ENCODE data around the gene POU2F3. TPM values are rescaled to one million over a fixed set of nuclear protein-coding genes. Genes with fewer than 3 reads are reported as not detected.

Gene POU2F3
- total and polyA plus RNA-seq, 5 donors = 0.05 to 0.31 (median 0.20) TPM; not detected in 1

- H3K9me3 ChIP-seq (ENCODE audit: control insufficient read depth, low read length) = no peaks in the 10 kb centered on the region
- intact Hi-C loops (cut with DNase I) = loop anchor here in 2 of 4 donors (5.0 to 10.0 kb wide), 2 partner anchors 48 to 60 kb away; no protein-coding TSS in a partner anchor
- WGBS = 67% methylated on average over 1 of the region's 1 CpG
- ATAC-seq (no peak), DNase-seq (no peak)
- H3K4me3 ChIP-seq (ENCODE audit: low read length) = no peak overlapping the region
- H3K4me1 ChIP-seq (ENCODE audit: control insufficient read depth, insufficient read depth, low read length) = peaks cover 7% of the 10 kb centered on the region
- peak overlapping the region; percentile 13 for H3K27ac ChIP-seq (ENCODE audit: low read length)
- H3K27me3 ChIP-seq (ENCODE audit: control insufficient read depth, insufficient read depth) = no peaks in the 10 kb centered on the region
Observed at GRCh38 chr11:120344302-120345004, 104.5 kb downstream of the POU2F3 start.

- Histone ChIP-seq H3K9me3 (ENCODE audit: control insufficient read depth, low read length) (no peaks in the 10 kb centered on the region), H3K27me3 (ENCODE audit: control insufficient read depth, insufficient read depth) (no peaks in the 10 kb centered on the region), H3K4me3 (ENCODE audit: low read length) (no peak overlapping the region), H3K4me1 (ENCODE audit: control insufficient read depth, insufficient read depth, low read length) (peaks cover 10% of the 10 kb centered on the region), H3K27ac (ENCODE audit: low read length) (no peak overlapping the region)
- 24% methylated on average over 1 of the region's 1 CpG for WGBS
- intact Hi-C loops (cut with DNase I) = loop anchor here in 1 of 4 donors (10.0 kb wide), 1 partner anchor 59 kb away; no protein-coding TSS in a partner anchor
- ATAC-seq (peak in 1 of 2 donors; percentile 37), DNase-seq (no peak)
Observed at GRCh38 chr11:120346233-120346632, 106.3 kb downstream of the POU2F3 start.

GRCh38 chr11:120350637-120351036 is 110.7 kb downstream of the POU2F3 start:
- H3K27ac ChIP-seq (ENCODE audit: low read length) = no peak overlapping the region
- no peaks in the 10 kb centered on the region for H3K27me3 ChIP-seq (ENCODE audit: control insufficient read depth, insufficient read depth)

GRCh38 chr11:120352405-120352804 is 112.5 kb downstream of the POU2F3 start:
- DNase-seq (no peak), ATAC-seq (peak; percentile 54 to 60)
- Histone ChIP-seq H3K4me3 (ENCODE audit: low read length) (no peak overlapping the region), H3K27ac (ENCODE audit: low read length) (no peak overlapping the region), H3K4me1 (ENCODE audit: control insufficient read depth, insufficient read depth, low read length) (peaks cover 20% of the 10 kb centered on the region), H3K9me3 (ENCODE audit: control insufficient read depth, low read length) (no peaks in the 10 kb centered on the region), H3K27me3 (ENCODE audit: control insufficient read depth, insufficient read depth) (no peaks in the 10 kb centered on the region)
- 55% methylated on average over 6 of the region's 6 CpGs for WGBS
- intact Hi-C loops (cut with DNase I) = no loop called here

More at GRCh38 chr11:120350637-120351036, 110.7 kb downstream of the POU2F3 start:
- no peak for DNase-seq
- Histone ChIP-seq H3K4me3 (ENCODE audit: low read length) (no peak overlapping the region), H3K9me3 (ENCODE audit: control insufficient read depth, low read length) (no peaks in the 10 kb centered on the region), H3K4me1 (ENCODE audit: control insufficient read depth, insufficient read depth, low read length) (peaks cover 17% of the 10 kb centered on the region)
- ATAC-seq = no peak
- intact Hi-C loops (cut with DNase I) = no loop called here

GRCh38 chr11:120354068-120354467 is 114.1 kb downstream of the POU2F3 start:
- Histone ChIP-seq H3K27me3 (ENCODE audit: control insufficient read depth, insufficient read depth) (no peaks in the 10 kb centered on the region), H3K4me3 (ENCODE audit: low read length) (no peak overlapping the region), H3K27ac (ENCODE audit: low read length) (no peak overlapping the region), H3K9me3 (ENCODE audit: control insufficient read depth, low read length) (no peaks in the 10 kb centered on the region), H3K4me1 (ENCODE audit: control insufficient read depth, insufficient read depth, low read length) (peaks cover 23% of the 10 kb centered on the region)
- DNase-seq (no peak), ATAC-seq (peak in 1 of 2 donors; percentile 15)
- 31% methylated on average over 1 of the region's 1 CpG for WGBS
- intact Hi-C loops (cut with DNase I) = no loop called here

GRCh38 chr11:120354779-120355178 is 114.8 kb downstream of the POU2F3 start:
- intact Hi-C loops (cut with DNase I) = no loop called here
- Histone ChIP-seq H3K4me1 (ENCODE audit: control insufficient read depth, insufficient read depth, low read length) (peaks cover 22% of the 10 kb centered on the region), H3K9me3 (ENCODE audit: control insufficient read depth, low read length) (no peaks in the 10 kb centered on the region), H3K27ac (ENCODE audit: low read length) (no peak overlapping the region), H3K27me3 (ENCODE audit: control insufficient read depth, insufficient read depth) (no peaks in the 10 kb centered on the region), H3K4me3 (ENCODE audit: low read length) (no peak overlapping the region)
- no peak for DNase-seq
- no peak for ATAC-seq
- WGBS = 62% methylated on average over 6 of the region's 6 CpGs

GRCh38 chr11:120357620-120358019 is 117.7 kb downstream of the POU2F3 start:
- Histone ChIP-seq H3K27me3 (ENCODE audit: control insufficient read depth, insufficient read depth) (no peaks in the 10 kb centered on the region), H3K9me3 (ENCODE audit: control insufficient read depth, low read length) (no peaks in the 10 kb centered on the region), H3K4me3 (ENCODE audit: low read length) (no peak overlapping the region), H3K4me1 (ENCODE audit: control insufficient read depth, insufficient read depth, low read length) (peaks cover 16% of the 10 kb centered on the region), H3K27ac (ENCODE audit: low read length) (no peak overlapping the region)
- no peak for ATAC-seq
- intact Hi-C loops (cut with DNase I) = no loop called here
- whole genome bisulfite sequencing = 94% methylated on average over 6 of the region's 6 CpGs
- no peak for DNase-seq

GRCh38 chr11:120358729-120359128 is 118.8 kb downstream of the POU2F3 start:
- no peak for DNase-seq
- ATAC-seq = no peak
- no peak overlapping the region for H3K4me3 ChIP-seq (ENCODE audit: low read length)
- peaks cover 13% of the 10 kb centered on the region for H3K4me1 ChIP-seq (ENCODE audit: control insufficient read depth, insufficient read depth, low read length)
- H3K9me3 ChIP-seq (ENCODE audit: control insufficient read depth, low read length) = no peaks in the 10 kb centered on the region
- intact Hi-C loops (cut with DNase I) = no loop called here
- 88% methylated on average over 3 of the region's 3 CpGs for WGBS
- no peaks in the 10 kb centered on the region for H3K27me3 ChIP-seq (ENCODE audit: control insufficient read depth, insufficient read depth)
- no peak overlapping the region for H3K27ac ChIP-seq (ENCODE audit: low read length)

GRCh38 chr11:120363436-120363835 is 123.5 kb downstream of the POU2F3 start:
- ATAC-seq (no peak), DNase-seq (no peak)
- Histone ChIP-seq H3K27me3 (ENCODE audit: control insufficient read depth, insufficient read depth) (no peaks in the 10 kb centered on the region), H3K9me3 (ENCODE audit: control insufficient read depth, low read length) (no peaks in the 10 kb centered on the region), H3K4me1 (ENCODE audit: control insufficient read depth, insufficient read depth, low read length) (peaks cover 5% of the 10 kb centered on the region), H3K4me3 (ENCODE audit: low read length) (no peak overlapping the region), H3K27ac (ENCODE audit: low read length) (no peak overlapping the region)
- intact Hi-C loops (cut with DNase I) = no loop called here

- intact Hi-C loops (cut with DNase I) = no loop called here
- Histone ChIP-seq H3K4me3 (ENCODE audit: low read length) (no peak overlapping the region), H3K27ac (ENCODE audit: low read length) (no peak overlapping the region), H3K27me3 (ENCODE audit: control insufficient read depth, insufficient read depth) (no peaks in the 10 kb centered on the region), H3K9me3 (ENCODE audit: control insufficient read depth, low read length) (no peaks in the 10 kb centered on the region), H3K4me1 (ENCODE audit: control insufficient read depth, insufficient read depth, low read length) (peaks cover 1% of the 10 kb centered on the region)
- ATAC-seq (no peak), DNase-seq (no peak)
Observed at GRCh38 chr11:120365512-120365911, 125.6 kb downstream of the POU2F3 start.
